ENCODE data around the gene TMEM245. TPM values are rescaled to one million over a fixed set of nuclear protein-coding genes. Genes with fewer than 3 reads are reported as not detected.
"Not testable (repeated sequence)": the region's sequence is repeated elsewhere in the genome, so short reads cannot be mapped to it uniquely, and the experiment has no call there.

The TMEM245 gene
- total RNA-seq, 1 experiment from 2014 or later, result 60.3 TPM

DNA sequence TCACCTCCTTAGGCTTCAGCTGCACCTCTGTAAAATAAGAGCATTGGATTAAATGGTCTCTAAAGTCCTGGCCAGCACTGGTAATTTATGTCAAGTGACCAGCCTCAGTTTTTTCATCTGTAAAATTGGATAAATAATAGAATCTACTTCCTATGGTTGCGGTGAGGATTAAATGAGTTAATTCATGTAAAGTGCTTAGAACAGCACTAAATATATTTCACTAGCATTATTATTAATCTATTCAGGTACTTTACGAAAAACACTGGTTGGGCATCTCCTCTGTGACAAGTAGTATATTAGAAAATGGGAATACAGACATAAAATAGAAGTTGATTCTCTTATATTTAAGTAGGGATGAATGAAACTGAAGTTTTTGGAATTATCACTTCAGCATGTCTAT is 13.8 kb upstream of the TMEM245 start:
- intact Hi-C loops (cut with micrococcal nuclease; ENCODE audit: unreplicated experiment), result no loop called here
- H3K79me2 ChIP-seq (ENCODE audit: low read depth), result no peaks in the 10 kb centered on the region
- no peak overlapping the region for H3K27ac ChIP-seq
- H3K4me2 ChIP-seq, result no peak overlapping the region
- H2AFZ ChIP-seq, result no peak overlapping the region
- no TSS peak for BruUV-seq (replicated peaks)
- H3K36me3 ChIP-seq (ENCODE audit: low read depth), result no peaks in the 10 kb centered on the region
- no peaks in the 10 kb centered on the region for H3K9me3 ChIP-seq (ENCODE audit: insufficient read depth, low read depth)
- H3K9me2 ChIP-seq (ENCODE audit: insufficient read depth), result no peaks in the 10 kb centered on the region
- no peaks in the 10 kb centered on the region for H3K27me3 ChIP-seq (ENCODE audit: insufficient read depth, low read depth)
- ChIA-PET CTCF (no interaction called here), POLR2A (ENCODE audit: unreplicated experiment) (no interaction called here)
- no peak for TF ChIP-seq EZH2 (IDR thresholded peaks at IDR 0.05; ENCODE audit: low read depth)
- TF ChIP-seq, protein P1, sequence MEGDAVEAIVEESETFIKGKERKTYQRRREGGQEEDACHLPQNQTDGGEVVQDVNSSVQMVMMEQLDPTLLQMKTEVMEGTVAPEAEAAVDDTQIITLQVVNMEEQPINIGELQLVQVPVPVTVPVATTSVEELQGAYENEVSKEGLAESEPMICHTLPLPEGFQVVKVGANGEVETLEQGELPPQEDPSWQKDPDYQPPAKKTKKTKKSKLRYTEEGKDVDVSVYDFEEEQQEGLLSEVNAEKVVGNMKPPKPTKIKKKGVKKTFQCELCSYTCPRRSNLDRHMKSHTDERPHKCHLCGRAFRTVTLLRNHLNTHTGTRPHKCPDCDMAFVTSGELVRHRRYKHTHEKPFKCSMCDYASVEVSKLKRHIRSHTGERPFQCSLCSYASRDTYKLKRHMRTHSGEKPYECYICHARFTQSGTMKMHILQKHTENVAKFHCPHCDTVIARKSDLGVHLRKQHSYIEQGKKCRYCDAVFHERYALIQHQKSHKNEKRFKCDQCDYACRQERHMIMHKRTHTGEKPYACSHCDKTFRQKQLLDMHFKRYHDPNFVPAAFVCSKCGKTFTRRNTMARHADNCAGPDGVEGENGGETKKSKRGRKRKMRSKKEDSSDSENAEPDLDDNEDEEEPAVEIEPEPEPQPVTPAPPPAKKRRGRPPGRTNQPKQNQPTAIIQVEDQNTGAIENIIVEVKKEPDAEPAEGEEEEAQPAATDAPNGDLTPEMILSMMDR (conservative IDR thresholded peaks at IDR 0.05), result no peak
- DNase-seq, result no peak
- no peaks in the 10 kb centered on the region for H3F3A ChIP-seq (ENCODE audit: insufficient read depth, low read depth)
- H3K4me3 ChIP-seq, result no peak overlapping the region
- no peaks in the 10 kb centered on the region for H4K20me1 ChIP-seq (ENCODE audit: insufficient read depth)
- H3K4me1 ChIP-seq (replicated peaks; ENCODE audit: insufficient read depth), result no peaks in the 10 kb centered on the region

DNA sequence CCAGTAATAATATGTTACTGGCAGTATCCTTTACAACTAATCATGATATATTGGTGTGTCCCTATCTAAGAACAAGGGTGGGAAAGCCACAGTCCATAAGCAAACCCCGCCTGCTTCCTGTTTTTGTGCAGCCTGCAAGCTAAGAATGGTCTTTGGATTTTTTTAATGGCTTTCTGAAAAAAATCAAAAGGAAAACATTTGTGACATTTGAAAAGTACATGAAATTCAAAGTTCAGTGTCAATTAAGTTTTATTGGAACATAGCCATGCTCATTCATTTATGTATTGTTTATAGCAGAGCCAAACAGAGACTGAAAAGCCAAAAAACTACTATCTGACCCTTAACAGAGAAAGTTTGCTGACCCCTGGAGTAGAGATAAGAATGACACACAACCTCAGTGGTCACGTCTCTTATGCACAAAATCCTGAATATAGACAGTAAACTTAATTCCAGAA is 12.8 kb upstream of the TMEM245 start:
- ChIA-PET CTCF (no interaction called here), POLR2A (ENCODE audit: unreplicated experiment) (no interaction called here)
- Histone ChIP-seq H3K36me3 (ENCODE audit: low read depth) (no peaks in the 10 kb centered on the region), H3K27ac (no peak overlapping the region), H3K27me3 (ENCODE audit: insufficient read depth, low read depth) (no peaks in the 10 kb centered on the region), H3K4me1 (replicated peaks; ENCODE audit: insufficient read depth) (no peaks in the 10 kb centered on the region), H3K9me3 (ENCODE audit: insufficient read depth, low read depth) (no peaks in the 10 kb centered on the region), H2AFZ (no peak overlapping the region), H3F3A (ENCODE audit: insufficient read depth, low read depth) (no peaks in the 10 kb centered on the region), H3K79me2 (ENCODE audit: low read depth) (no peaks in the 10 kb centered on the region), H3K9me2 (ENCODE audit: insufficient read depth) (no peaks in the 10 kb centered on the region), H3K4me3 (no peak overlapping the region), H4K20me1 (ENCODE audit: insufficient read depth) (no peaks in the 10 kb centered on the region), H3K4me2 (no peak overlapping the region)
- no TSS peak for BruUV-seq (replicated peaks)
- intact Hi-C loops (cut with micrococcal nuclease; ENCODE audit: unreplicated experiment), result no loop called here
- TF ChIP-seq EZH2 (IDR thresholded peaks at IDR 0.05; ENCODE audit: low read depth), result no peak
- TF ChIP-seq, protein P1 (conservative IDR thresholded peaks at IDR 0.05), result no peak
- no peak for DNase-seq

DNA sequence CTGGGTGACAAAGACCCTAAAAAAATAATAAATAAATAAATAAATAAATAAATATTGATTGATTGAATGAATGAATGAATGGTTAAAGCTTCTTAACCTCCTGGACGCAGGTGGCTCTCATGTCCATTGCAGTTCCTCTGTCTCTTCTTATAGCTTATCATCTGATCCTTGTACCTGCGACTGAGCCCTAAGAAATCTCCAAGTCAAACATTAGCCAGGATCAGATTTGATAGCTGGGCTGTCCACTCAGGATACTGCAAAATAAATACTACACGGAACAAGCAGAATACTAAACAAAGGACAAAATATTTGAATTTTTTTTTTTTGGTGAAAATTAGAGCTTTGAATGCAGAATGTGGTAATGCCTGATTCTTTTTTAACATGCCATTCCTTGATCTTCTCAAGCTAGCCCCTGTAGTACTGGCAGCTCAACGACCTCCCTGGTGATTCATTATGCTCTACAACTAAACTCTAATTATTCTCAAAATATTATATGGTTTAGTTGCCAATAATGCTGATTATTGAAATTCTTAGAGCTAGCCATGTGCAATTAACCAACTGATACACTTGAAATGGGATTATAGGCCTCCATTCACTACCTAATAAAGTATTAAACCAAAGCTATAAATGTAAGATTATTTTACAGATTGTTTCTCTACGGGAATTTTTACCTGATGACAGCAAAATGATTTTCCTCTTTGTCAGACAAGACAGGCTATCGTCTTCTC is 9.9 kb upstream of the TMEM245 start:
- ChIA-PET CTCF (interaction anchor here (0.6 kb wide), 1 partner anchor 16 kb away, joined by 3 read pairs; no protein-coding TSS in a partner anchor), POLR2A (ENCODE audit: unreplicated experiment) (no interaction called here)
- H3K4me2 ChIP-seq, result no peak overlapping the region
- H3K27me3 ChIP-seq (ENCODE audit: insufficient read depth, low read depth), result no peaks in the 10 kb centered on the region
- intact Hi-C loops (cut with micrococcal nuclease; ENCODE audit: unreplicated experiment), result no loop called here
- H3K36me3 ChIP-seq (ENCODE audit: low read depth), result no peaks in the 10 kb centered on the region
- no peaks in the 10 kb centered on the region for H3K9me3 ChIP-seq (ENCODE audit: insufficient read depth, low read depth)
- no peaks in the 10 kb centered on the region for H3K9me2 ChIP-seq (ENCODE audit: insufficient read depth)
- H3K4me1 ChIP-seq (replicated peaks; ENCODE audit: insufficient read depth), result no peaks in the 10 kb centered on the region
- DNase-seq, result no peak
- H3K27ac ChIP-seq, result no peak overlapping the region
- H2AFZ ChIP-seq, result no peak overlapping the region
- no peak overlapping the region for H3K4me3 ChIP-seq
- TF ChIP-seq EZH2 (IDR thresholded peaks at IDR 0.05; ENCODE audit: low read depth), result no peak
- TF ChIP-seq, protein P1 (conservative IDR thresholded peaks at IDR 0.05), result no peak
- H3F3A ChIP-seq (ENCODE audit: insufficient read depth, low read depth), result no peaks in the 10 kb centered on the region
- H3K79me2 ChIP-seq (ENCODE audit: low read depth), result no peaks in the 10 kb centered on the region
- no TSS peak for BruUV-seq (replicated peaks)
- no peaks in the 10 kb centered on the region for H4K20me1 ChIP-seq (ENCODE audit: insufficient read depth)

DNA sequence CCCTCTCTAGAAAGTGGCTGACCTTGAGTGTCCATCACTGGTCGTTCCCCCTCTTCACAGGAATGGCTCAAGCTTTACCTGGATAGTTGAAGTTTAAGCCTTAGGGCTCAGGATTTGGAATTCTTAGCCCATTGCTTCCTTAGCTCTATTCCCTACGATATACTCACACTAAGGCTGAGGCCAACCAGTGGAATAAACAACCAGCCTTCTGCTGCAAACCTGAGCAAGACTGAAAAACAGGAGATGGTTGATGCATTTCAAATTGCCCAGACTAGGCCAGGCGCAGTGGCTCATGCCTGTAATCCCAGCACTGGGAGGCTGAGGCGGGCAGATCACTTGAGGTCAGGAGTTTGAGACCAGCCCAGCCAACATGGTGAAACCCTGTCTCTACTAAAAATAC is 6.9 kb upstream of the TMEM245 start:
- H2AFZ ChIP-seq; H3K4me3 ChIP-seq; intact Hi-C loops (cut with micrococcal nuclease; ENCODE audit: unreplicated experiment); H3K9me3 ChIP-seq (ENCODE audit: insufficient read depth, low read depth); H3K27ac ChIP-seq; H3F3A ChIP-seq (ENCODE audit: insufficient read depth, low read depth); DNase-seq; H3K79me2 ChIP-seq (ENCODE audit: low read depth); H3K27me3 ChIP-seq (ENCODE audit: insufficient read depth, low read depth); H3K4me1 ChIP-seq (replicated peaks; ENCODE audit: insufficient read depth); H3K9me2 ChIP-seq (ENCODE audit: insufficient read depth); BruUV-seq (replicated peaks); H3K4me2 ChIP-seq; H4K20me1 ChIP-seq (ENCODE audit: insufficient read depth); H3K36me3 ChIP-seq (ENCODE audit: low read depth): not testable (repeated sequence)
- ChIA-PET POLR2A (ENCODE audit: unreplicated experiment) (interaction anchor here (0.7 kb wide), 1 partner anchor 8 kb away, joined by 3 read pairs; no protein-coding TSS in a partner anchor), CTCF (interaction anchor here (0.7 kb wide), 1 partner anchor 16 kb away, joined by 5 read pairs; no protein-coding TSS in a partner anchor)

Data from PC-9 (cell line).